Measurements from ENCODE around the gene KRTAP19-3. TPM values are rescaled to one million over a fixed set of nuclear protein-coding genes. Genes with fewer than 3 reads are reported as not detected.
A peak's percentile ranks its signal among the peaks of the same experiment; 100 is the strongest.
"Not testable (repeated sequence)": the region's sequence is repeated elsewhere in the genome, so short reads cannot be mapped to it uniquely, and the experiment has no call there.

The KRTAP19-3 gene
- not detected for total RNA-seq
- not detected for polyA plus RNA-seq

DNA sequence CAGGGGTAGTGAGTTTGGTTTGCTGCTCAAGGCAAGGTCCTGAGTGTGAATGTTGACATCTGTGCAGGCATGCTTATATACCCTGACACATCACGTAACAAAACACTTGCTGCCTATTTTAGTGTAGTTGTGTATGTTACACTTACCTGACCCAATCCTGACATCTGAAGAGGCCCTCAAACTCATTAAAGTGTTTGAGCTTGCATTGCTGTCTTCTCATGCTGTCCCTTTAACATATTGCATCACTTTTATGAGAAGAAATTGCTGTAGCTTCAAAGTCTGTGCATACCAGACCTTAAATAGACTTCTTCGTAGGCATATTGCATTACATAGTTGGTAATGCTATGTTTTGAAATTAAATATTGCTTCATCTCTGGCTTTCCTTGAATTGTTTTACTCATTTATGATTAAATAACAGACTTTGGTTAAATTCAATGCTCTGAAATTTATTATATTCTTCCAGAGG, at the start of gene KRTAP19-3:
Gene KRTAP19-3 (minus strand): TSS at position 51 of the 466 bp plus-strand sequence. CDS start 56 bp downstream, outside the sequence.
- ATAC-seq (ENCODE audit: low read depth in 2 of 2) (no peak), DNase-seq (no peak)
- no peaks in the 10 kb centered on the region for H3K36me3 Mint-ChIP-seq
- H3K4me1 ChIP-seq (ENCODE audit: control insufficient read depth, insufficient read depth, low read length, poor library complexity, severe bottlenecking): no peaks in the 10 kb centered on the region
- no peak within 1 kb of the TSS for H3K27ac ChIP-seq (ENCODE audit: insufficient read depth, low read length, poor library complexity, severe bottlenecking)
- no peaks in the 10 kb centered on the region for H3K27me3 ChIP-seq (ENCODE audit: control insufficient read depth, insufficient read depth, low read length)
- peaks cover 0 to 8% (median 0%) of the 10 kb centered on the region in 7 donors for H3K9me3 Mint-ChIP-seq
- no peaks in the 10 kb centered on the region for H3K36me3 ChIP-seq (ENCODE audit: control insufficient read depth, insufficient read depth, low read length)
- no peaks in the 10 kb centered on the region for H3K27me3 Mint-ChIP-seq
- no peaks in the 10 kb centered on the region for H3K9me3 ChIP-seq (ENCODE audit: control insufficient read depth in 2 of 2, low read length in 2 of 2)
- no peaks in the 10 kb centered on the region for H3K4me1 Mint-ChIP-seq
- H3K4me3 ChIP-seq (ENCODE audit: low read depth, low read length): no peak within 1 kb of the TSS
- H3K27ac Mint-ChIP-seq: no peak within 1 kb of the TSS
- no peak within 1 kb of the TSS for H3K4me3 Mint-ChIP-seq

- Mint-ChIP-seq H3K4me1 (no peaks in the 10 kb centered on the region), H3K27ac (no peak overlapping the region), H3K4me3 (no peak overlapping the region), H3K27me3 (no peaks in the 10 kb centered on the region), H3K36me3 (no peaks in the 10 kb centered on the region), H3K9me3 (peaks cover 0 to 4% (median 1%) of the 10 kb centered on the region in 7 donors)
- no peak for DNase-seq
- Histone ChIP-seq H3K36me3 (ENCODE audit: control insufficient read depth, insufficient read depth, low read length) (no peaks in the 10 kb centered on the region), H3K27ac (ENCODE audit: insufficient read depth, low read length, poor library complexity, severe bottlenecking) (no peak overlapping the region), H3K27me3 (ENCODE audit: control insufficient read depth, insufficient read depth, low read length) (no peaks in the 10 kb centered on the region), H3K4me3 (ENCODE audit: low read depth, low read length) (no peak overlapping the region), H3K4me1 (ENCODE audit: control insufficient read depth, insufficient read depth, low read length, poor library complexity, severe bottlenecking) (no peaks in the 10 kb centered on the region), H3K9me3 (ENCODE audit: control insufficient read depth in 2 of 2, low read length in 2 of 2) (no peaks in the 10 kb centered on the region)
- ATAC-seq (ENCODE audit: low read depth in 2 of 2): no peak
Observed at GRCh38 chr21:30518876-30519275, 27.1 kb upstream of the KRTAP19-3 start.

DNA sequence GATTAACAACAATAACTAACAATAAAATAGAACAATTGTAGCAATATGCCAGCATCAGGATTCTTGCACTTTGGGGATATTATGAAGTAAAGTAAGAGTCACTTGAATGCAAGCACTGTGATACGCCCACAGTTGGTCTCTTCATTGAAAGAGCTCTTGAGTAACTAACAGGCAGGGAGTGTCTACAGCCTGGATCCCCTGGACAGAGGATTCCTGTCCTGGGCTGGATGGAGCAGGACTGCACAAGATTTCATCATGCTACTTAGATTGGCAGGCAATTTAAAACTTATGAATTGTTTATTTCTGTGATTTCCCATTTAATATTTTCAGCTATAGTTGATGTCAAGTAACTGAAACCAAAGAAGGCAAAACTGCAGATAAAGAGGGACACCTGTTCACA, 23.9 kb upstream of the KRTAP19-3 start:
- no peak overlapping the region for H3K4me3 ChIP-seq (ENCODE audit: low read depth, low read length)
- DNase-seq: no peak
- H3K9me3 ChIP-seq (ENCODE audit: control insufficient read depth in 2 of 2, low read length in 2 of 2): no peaks in the 10 kb centered on the region
- H3K27me3 ChIP-seq (ENCODE audit: control insufficient read depth, insufficient read depth, low read length): no peaks in the 10 kb centered on the region
- H3K4me1 Mint-ChIP-seq: no peaks in the 10 kb centered on the region
- H3K27ac Mint-ChIP-seq: no peak overlapping the region
- no peaks in the 10 kb centered on the region for H3K4me1 ChIP-seq (ENCODE audit: control insufficient read depth, insufficient read depth, low read length, poor library complexity, severe bottlenecking)
- no peak overlapping the region for H3K27ac ChIP-seq (ENCODE audit: insufficient read depth, low read length, poor library complexity, severe bottlenecking)
- H3K36me3 Mint-ChIP-seq: no peaks in the 10 kb centered on the region
- no peak for ATAC-seq (ENCODE audit: low read depth in 2 of 2)
- H3K27me3 Mint-ChIP-seq: no peaks in the 10 kb centered on the region
- H3K9me3 Mint-ChIP-seq: peaks cover 0 to 4% (median 1%) of the 10 kb centered on the region in 7 donors
- H3K4me3 Mint-ChIP-seq: no peak overlapping the region
- H3K36me3 ChIP-seq (ENCODE audit: control insufficient read depth, insufficient read depth, low read length): no peaks in the 10 kb centered on the region

DNA sequence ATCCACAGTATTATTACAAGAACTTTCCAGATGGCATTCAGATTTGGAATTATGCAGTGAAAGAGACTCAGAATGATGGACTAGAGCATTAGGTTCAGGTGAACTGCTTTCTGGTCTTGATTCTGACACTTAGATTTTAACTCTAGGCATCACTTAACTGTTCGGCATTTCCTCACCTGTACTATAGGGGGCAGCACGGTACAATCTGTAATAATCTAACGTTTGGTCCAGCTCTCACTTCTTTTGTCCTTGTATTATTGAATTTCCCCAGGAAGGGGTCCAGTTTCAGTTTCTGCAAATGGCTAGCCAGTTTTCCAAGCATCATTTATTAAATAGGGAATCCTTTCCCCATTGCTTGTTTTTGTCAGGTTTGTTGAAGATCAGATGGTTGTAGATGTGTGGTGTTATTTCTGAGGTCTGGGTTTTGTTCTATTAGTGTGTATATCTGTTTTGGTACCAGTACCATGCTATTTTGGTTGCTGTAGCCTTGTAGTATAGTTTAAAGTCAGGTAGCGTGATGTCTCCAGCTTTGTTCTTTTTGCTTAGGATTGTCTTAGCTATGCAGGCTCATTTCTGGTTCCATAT, 13.9 kb upstream of the KRTAP19-3 start:
- not testable (repeated sequence) for H3K27ac Mint-ChIP-seq; H3K36me3 ChIP-seq (ENCODE audit: control insufficient read depth, insufficient read depth, low read length); H3K27ac ChIP-seq (ENCODE audit: insufficient read depth, low read length, poor library complexity, severe bottlenecking); H3K4me1 ChIP-seq (ENCODE audit: control insufficient read depth, insufficient read depth, low read length, poor library complexity, severe bottlenecking); H3K27me3 ChIP-seq (ENCODE audit: control insufficient read depth, insufficient read depth, low read length); H3K27me3 Mint-ChIP-seq; H3K9me3 Mint-ChIP-seq; H3K4me1 Mint-ChIP-seq; ATAC-seq (ENCODE audit: low read depth in 2 of 2); H3K9me3 ChIP-seq (ENCODE audit: control insufficient read depth in 2 of 2, low read length in 2 of 2); H3K4me3 Mint-ChIP-seq; H3K4me3 ChIP-seq (ENCODE audit: low read depth, low read length); H3K36me3 Mint-ChIP-seq
- DNase-seq: peak in 1 of 3 donors; percentile 3

- Mint-ChIP-seq H3K36me3 (no peaks in the 10 kb centered on the region), H3K4me3 (no peak within 1 kb of the TSS), H3K9me3 (peaks cover 0 to 5% (median 0%) of the 10 kb centered on the region in 7 donors), H3K27ac (peak within 1 kb of the TSS in 1 of 3 donors; percentile 27), H3K4me1 (no peaks in the 10 kb centered on the region), H3K27me3 (no peaks in the 10 kb centered on the region)
- no peaks in the 10 kb centered on the region for H3K9me3 ChIP-seq (ENCODE audit: control insufficient read depth in 2 of 2, low read length in 2 of 2)
- ATAC-seq (ENCODE audit: low read depth in 2 of 2) (no peak), DNase-seq (no peak)
- no peaks in the 10 kb centered on the region for H3K27me3 ChIP-seq (ENCODE audit: control insufficient read depth, insufficient read depth, low read length)
- no peak within 1 kb of the TSS for H3K27ac ChIP-seq (ENCODE audit: insufficient read depth, low read length, poor library complexity, severe bottlenecking)
- H3K4me3 ChIP-seq (ENCODE audit: low read depth, low read length): no peak within 1 kb of the TSS
- H3K4me1 ChIP-seq (ENCODE audit: control insufficient read depth, insufficient read depth, low read length, poor library complexity, severe bottlenecking): no peaks in the 10 kb centered on the region
- no peaks in the 10 kb centered on the region for H3K36me3 ChIP-seq (ENCODE audit: control insufficient read depth, insufficient read depth, low read length)
Observed at GRCh38 chr21:30502041-30502440, 10.2 kb upstream of the KRTAP19-3 start, which contains the start of gene KRTAP19-5. Gene KRTAP19-5, minus strand, starts transcription at chr21:30502141. Its CDS starts 51 bp downstream, at chr21:30502090.

GRCh38 chr21:30497065-30497464, 5.3 kb upstream of the KRTAP19-3 start, which contains the start of gene KRTAP19-4:
Gene KRTAP19-4, minus strand, starts transcription at chr21:30497165. Its CDS starts 55 bp downstream, at chr21:30497110.
- no peak within 1 kb of the TSS for H3K4me3 ChIP-seq (ENCODE audit: low read depth, low read length)
- no peak within 1 kb of the TSS for H3K27ac ChIP-seq (ENCODE audit: insufficient read depth, low read length, poor library complexity, severe bottlenecking)
- no peak for ATAC-seq (ENCODE audit: low read depth in 2 of 2)
- Mint-ChIP-seq H3K4me1 (no peaks in the 10 kb centered on the region), H3K4me3 (peak within 1 kb of the TSS in 1 of 4 donors; percentile 5), H3K27me3 (no peaks in the 10 kb centered on the region), H3K9me3 (peaks cover 0 to 3% (median 0%) of the 10 kb centered on the region in 7 donors), H3K27ac (no peak within 1 kb of the TSS), H3K36me3 (no peaks in the 10 kb centered on the region)
- no peaks in the 10 kb centered on the region for H3K4me1 ChIP-seq (ENCODE audit: control insufficient read depth, insufficient read depth, low read length, poor library complexity, severe bottlenecking)
- no peak for DNase-seq
- H3K36me3 ChIP-seq (ENCODE audit: control insufficient read depth, insufficient read depth, low read length): no peaks in the 10 kb centered on the region
- no peaks in the 10 kb centered on the region for H3K9me3 ChIP-seq (ENCODE audit: control insufficient read depth in 2 of 2, low read length in 2 of 2)
- H3K27me3 ChIP-seq (ENCODE audit: control insufficient read depth, insufficient read depth, low read length): no peaks in the 10 kb centered on the region

DNA sequence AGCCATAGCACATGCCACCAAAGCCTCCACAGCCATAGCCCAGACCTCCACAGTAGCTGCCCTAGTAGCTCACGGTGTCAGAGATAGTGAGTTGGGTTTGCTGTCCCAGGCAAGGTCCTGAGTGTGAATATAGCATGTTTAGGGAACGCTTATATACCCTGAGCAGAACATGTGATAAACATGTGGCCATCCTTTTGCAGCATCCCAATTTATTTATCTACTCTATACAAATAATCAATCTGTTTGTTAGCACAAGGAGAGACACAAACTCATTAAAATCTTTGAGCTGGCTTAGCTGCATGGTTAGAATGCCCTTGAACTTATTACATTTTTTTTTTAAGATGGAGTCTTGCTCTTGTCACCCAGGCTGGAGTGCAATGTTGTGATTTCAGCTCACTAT, 4.5 kb downstream of the KRTAP19-3 start, which contains the start of gene KRTAP19-2:
Gene KRTAP19-2 (minus strand): TSS at position 101 of the 400 bp plus-strand sequence. CDS start 88 bp downstream, at position 13.
- Mint-ChIP-seq H3K4me1 (no peaks in the 10 kb centered on the region), H3K4me3 (no peak within 1 kb of the TSS), H3K27me3 (no peaks in the 10 kb centered on the region), H3K36me3 (no peaks in the 10 kb centered on the region), H3K27ac (no peak within 1 kb of the TSS), H3K9me3 (peaks cover 0 to 18% (median 0%) of the 10 kb centered on the region in 7 donors)
- Histone ChIP-seq H3K27ac (ENCODE audit: insufficient read depth, low read length, poor library complexity, severe bottlenecking) (no peak within 1 kb of the TSS), H3K4me3 (ENCODE audit: low read depth, low read length) (no peak within 1 kb of the TSS), H3K27me3 (ENCODE audit: control insufficient read depth, insufficient read depth, low read length) (no peaks in the 10 kb centered on the region), H3K4me1 (ENCODE audit: control insufficient read depth, insufficient read depth, low read length, poor library complexity, severe bottlenecking) (no peaks in the 10 kb centered on the region), H3K36me3 (ENCODE audit: control insufficient read depth, insufficient read depth, low read length) (no peaks in the 10 kb centered on the region), H3K9me3 (ENCODE audit: control insufficient read depth in 2 of 2, low read length in 2 of 2) (peaks cover 0 to 6% of the 10 kb centered on the region in 2 experiments)
- DNase-seq (no peak), ATAC-seq (ENCODE audit: low read depth in 2 of 2) (no peak)

GRCh38 chr21:30486180-30486579, 5.6 kb downstream of the KRTAP19-3 start:
- Histone ChIP-seq H3K27me3 (ENCODE audit: control insufficient read depth, insufficient read depth, low read length) (no peaks in the 10 kb centered on the region), H3K36me3 (ENCODE audit: control insufficient read depth, insufficient read depth, low read length) (no peaks in the 10 kb centered on the region), H3K9me3 (ENCODE audit: control insufficient read depth in 2 of 2, low read length in 2 of 2) (peaks cover 0 to 6% of the 10 kb centered on the region in 2 experiments), H3K27ac (ENCODE audit: insufficient read depth, low read length, poor library complexity, severe bottlenecking) (no peak overlapping the region), H3K4me3 (ENCODE audit: low read depth, low read length) (no peak overlapping the region), H3K4me1 (ENCODE audit: control insufficient read depth, insufficient read depth, low read length, poor library complexity, severe bottlenecking) (no peaks in the 10 kb centered on the region)
- H3K4me1 Mint-ChIP-seq: no peaks in the 10 kb centered on the region
- no peak for ATAC-seq (ENCODE audit: low read depth in 2 of 2)
- no peaks in the 10 kb centered on the region for H3K36me3 Mint-ChIP-seq
- no peak overlapping the region for H3K4me3 Mint-ChIP-seq
- peaks cover 0 to 18% (median under 1%) of the 10 kb centered on the region in 7 donors for H3K9me3 Mint-ChIP-seq
- H3K27me3 Mint-ChIP-seq: no peaks in the 10 kb centered on the region
- H3K27ac Mint-ChIP-seq: no peak overlapping the region
- no peak for DNase-seq
